Measurements from ENCODE around the gene SH3GL1.

The SH3GL1 gene

GRCh38 chr19:4400135-4400936 lies at the start of gene SH3GL1:
SH3GL1 (minus strand) TSS chr19:4400547; CDS start chr19:4400368, 179 bp downstream.
- DNase-seq: peak; percentile 93

- DNase-seq: no peak
These were observed 49.3 kb upstream of the SH3GL1 start for GRCh38 chr19:4449639-4450028.

GRCh38 chr19:4449022-4449638 lies 48.8 kb upstream of the SH3GL1 start:
- no peak for DNase-seq

GRCh38 chr19:4448147-4448985 lies 48.0 kb upstream of the SH3GL1 start:
- no peak for DNase-seq

GRCh38 chr19:4447327-4448146 lies 47.2 kb upstream of the SH3GL1 start:
- no peak for DNase-seq

- no peak for DNase-seq
These were observed 46.4 kb upstream of the SH3GL1 start for GRCh38 chr19:4446704-4447200.

- DNase-seq: no peak
These were observed 45.8 kb upstream of the SH3GL1 start for GRCh38 chr19:4445963-4446703.

GRCh38 chr19:4444765-4445741 lies 44.7 kb upstream of the SH3GL1 start:
- DNase-seq: no peak

- no peak for DNase-seq
These were observed 43.8 kb upstream of the SH3GL1 start for GRCh38 chr19:4443966-4444764.

GRCh38 chr19:4443188-4443587 lies 42.8 kb upstream of the SH3GL1 start:
- DNase-seq: no peak

GRCh38 chr19:4442819-4443146 lies 42.4 kb upstream of the SH3GL1 start:
- DNase-seq: no peak

- DNase-seq: no peak
These were observed 41.9 kb upstream of the SH3GL1 start for GRCh38 chr19:4441994-4442818.

- no peak for DNase-seq
These were observed 38.9 kb upstream of the SH3GL1 start for GRCh38 chr19:4439243-4439642.

- no peak for DNase-seq
These were observed 36.8 kb upstream of the SH3GL1 start for GRCh38 chr19:4437103-4437502.

GRCh38 chr19:4436231-4436630 lies 35.9 kb upstream of the SH3GL1 start:
- DNase-seq: no peak

GRCh38 chr19:4434391-4434790 lies 34.0 kb upstream of the SH3GL1 start:
- DNase-seq: no peak

GRCh38 chr19:4432918-4433506 lies 32.7 kb upstream of the SH3GL1 start:
- DNase-seq: no peak
